Germinal center (tissue), 1 donor: ENCODE data around the gene FGGY.

Source experiments
- DNase-seq: peaks from one replicate; pipeline ENCODE4 v3.0.0; 2012; ENCODE audit warnings: mixed read lengths, low spot score

Gene FGGY

DNA sequence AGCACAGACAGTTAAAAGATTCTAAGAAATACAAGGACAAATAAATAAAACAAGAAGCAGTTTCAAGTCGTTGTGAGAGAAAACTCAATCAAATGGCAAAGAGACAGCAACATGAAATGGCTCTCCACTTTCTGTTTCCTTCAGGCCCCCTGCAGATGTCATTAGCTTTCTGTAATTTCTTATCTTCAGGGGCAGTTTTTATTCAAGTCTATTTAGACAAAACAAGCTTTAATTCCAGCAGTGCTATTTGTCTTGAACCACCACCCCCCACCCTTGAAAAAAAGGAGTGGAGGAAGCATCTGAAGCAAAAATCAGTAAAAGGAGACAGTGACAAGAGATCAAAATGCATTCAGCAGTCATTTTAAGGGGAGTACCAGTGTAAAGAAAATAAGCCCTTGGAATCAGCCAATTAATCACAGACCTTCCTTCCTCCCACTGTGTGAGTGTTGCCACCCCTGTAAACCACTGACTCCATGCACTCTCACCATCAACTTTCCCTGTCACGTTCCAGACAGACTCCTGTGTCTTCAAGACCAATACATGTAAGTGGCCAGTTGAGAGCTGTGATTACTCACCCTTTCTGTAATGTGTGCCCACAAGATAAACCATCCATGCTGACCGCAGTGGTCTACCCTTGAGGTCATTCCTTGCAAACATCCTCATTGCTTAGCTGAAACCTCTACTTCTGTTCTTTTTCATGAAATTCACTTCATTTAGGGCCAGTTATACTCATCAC, 381.8 kb downstream of the FGGY start:
- DNase-seq = no peak

DNA sequence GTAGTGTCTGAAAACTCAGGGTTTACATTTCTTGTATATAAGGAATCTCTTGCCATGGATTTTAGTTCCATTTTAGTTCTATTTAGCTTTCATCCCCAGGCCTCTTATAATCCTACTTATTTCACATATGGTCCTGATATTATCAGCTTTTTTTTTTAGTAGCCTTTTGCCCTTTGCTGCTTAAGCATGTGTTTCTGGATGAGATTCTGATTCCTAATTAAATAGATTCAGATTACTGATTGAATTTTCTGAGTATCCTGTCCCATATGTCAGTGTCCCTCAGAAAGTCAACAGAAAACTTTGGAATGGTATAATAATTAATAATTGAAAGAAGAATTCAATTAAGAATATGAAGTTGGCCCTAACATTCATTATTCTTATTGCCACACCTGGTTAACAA, 383.1 kb downstream of the FGGY start:
- DNase-seq = no peak

DNA sequence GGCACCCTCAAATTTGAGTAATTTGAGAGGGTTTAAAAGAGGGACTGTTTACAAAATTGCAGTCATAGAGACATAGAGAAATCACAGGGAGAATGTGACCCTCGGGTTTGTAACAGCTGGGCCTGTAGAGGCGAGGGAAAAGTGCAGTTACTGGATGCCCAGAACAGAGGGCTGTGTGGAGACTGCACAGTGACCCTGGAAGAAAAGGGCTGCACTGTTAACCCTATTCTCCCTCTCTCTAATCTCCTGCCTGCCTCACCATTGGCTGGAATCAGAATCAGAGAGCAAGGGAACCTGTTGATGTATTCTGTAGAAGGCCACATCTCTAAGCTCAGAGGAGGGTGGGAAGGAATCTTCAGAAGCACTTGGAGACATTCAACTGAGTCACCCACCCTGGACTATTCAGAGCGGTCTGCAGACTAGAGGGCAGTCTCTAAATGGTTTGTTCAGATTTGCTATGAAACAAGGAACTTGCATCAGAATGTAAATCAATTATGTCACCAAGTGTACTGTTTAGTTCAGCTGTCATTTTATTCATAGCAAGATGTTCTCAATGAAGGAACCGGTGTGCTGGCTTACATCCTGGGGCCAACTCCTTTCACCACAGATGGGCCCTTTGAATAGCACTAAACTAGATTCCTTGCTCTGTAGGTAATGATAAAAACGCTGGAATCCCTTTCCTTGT, 385.6 kb downstream of the FGGY start:
- DNase-seq = no peak

DNA sequence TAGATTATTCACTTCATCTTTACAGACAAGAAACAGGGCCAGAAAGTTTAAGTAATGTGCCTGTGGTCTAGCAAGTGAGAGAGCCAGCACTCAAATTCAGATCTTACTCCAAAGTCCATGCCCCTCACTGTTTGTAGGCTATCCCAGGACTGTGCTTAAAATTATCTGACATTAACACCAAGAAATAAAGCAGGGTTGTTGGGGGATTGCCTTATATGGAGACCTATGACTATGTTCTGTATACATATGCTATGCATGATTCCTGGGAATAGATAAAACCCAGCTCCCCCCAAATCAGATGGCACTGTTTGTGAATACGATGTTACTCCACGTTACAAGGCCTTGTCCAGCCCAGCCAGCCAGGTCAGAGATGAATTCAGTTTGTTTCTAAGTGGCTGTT, 386.3 kb downstream of the FGGY start:
- DNase-seq = no peak

DNA sequence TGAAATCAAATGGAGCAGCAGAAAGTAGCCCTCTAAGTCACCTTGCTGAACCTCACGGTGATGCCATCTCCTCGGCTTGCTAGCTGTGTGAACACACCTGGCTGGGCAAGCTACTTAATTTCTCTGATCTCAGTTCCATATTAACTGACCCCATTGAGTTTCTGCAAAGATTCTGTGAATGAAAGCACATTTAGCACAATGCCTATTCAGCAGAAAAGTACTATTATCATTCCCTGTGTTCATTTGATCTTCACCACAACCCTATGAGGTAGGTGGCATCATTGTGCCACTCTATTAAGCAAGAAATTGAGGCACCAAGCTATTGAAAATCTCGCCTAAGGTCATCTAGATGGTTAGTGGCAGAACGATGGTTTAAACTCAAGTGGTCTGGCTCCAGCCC, 387.8 kb downstream of the FGGY start:
- no peak for DNase-seq

DNA sequence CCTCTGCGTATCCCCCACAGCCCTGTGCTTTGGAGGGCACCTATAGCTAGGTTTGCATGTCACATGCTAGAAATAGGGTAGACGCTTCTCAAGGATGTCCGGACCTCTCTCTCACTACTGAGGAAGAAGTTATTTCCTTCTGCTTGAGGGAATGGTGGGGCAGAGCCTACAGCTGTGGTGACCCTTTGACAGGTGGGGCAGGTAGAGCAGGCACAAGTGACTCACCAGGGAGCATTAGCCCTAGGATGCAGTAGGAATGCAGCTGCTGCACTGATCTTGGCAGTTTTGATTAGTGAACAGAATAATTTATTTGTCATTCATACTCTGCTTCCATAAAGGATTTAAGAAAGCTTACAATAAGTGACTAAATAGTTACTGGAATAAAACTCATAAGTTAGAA, 388.2 kb downstream of the FGGY start:
- DNase-seq = no peak

DNA sequence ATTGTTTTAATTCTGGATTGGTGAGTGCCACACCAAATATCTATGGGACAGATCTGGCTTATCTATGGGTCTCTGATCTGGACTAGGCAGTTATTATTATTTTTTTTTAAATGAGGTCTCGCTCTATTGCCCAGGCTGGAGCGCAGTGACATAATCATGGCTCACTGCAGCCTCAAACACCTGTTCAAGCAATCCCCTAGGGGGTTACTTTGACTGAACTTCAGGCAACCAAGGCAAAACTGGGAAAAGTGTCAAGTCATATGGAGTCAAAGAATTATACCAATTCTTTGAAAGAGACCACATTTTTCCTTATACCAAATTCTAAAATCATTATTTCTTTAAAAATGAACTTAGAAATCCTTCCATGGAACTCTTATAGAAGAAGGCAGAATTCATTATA, 388.8 kb downstream of the FGGY start:
- DNase-seq = no peak

DNA sequence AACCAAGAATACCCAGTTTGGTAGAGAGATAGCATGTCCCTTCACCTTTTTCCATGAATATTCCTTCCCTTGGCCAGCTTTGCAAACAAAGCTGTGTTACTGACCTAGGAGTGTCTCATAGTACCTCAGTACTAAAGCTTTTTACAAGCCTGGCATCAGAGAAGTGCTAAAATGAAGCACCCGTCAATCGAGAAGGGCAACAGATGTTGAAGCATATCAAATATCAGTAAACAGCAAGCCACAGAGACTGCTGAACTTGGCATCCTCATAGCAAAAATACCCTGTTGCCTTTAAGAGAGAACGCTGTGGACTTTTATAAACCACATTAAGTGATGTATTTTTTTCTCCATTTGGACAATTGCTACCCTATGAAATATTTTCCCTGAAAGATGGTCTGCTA, 389.3 kb downstream of the FGGY start:
- no peak for DNase-seq

DNA sequence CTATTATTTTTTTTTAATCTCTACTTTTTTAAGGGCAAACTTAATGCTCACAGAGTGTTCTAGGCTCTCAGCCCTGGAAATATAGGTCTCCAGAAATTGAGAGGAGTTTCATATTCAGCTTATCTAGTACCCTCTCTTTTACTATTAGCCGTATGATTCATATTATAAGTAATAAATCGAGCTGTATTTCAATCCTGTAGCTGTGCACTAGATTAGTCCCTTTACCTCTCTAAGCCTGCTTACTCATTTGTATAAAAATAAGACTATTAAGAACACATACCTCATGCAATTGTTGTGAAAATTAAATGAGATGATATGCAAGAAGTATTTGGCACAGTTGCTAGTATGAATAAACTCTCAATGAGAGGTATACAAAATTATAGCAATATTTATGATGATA, 389.7 kb downstream of the FGGY start:
- DNase-seq = no peak

DNA sequence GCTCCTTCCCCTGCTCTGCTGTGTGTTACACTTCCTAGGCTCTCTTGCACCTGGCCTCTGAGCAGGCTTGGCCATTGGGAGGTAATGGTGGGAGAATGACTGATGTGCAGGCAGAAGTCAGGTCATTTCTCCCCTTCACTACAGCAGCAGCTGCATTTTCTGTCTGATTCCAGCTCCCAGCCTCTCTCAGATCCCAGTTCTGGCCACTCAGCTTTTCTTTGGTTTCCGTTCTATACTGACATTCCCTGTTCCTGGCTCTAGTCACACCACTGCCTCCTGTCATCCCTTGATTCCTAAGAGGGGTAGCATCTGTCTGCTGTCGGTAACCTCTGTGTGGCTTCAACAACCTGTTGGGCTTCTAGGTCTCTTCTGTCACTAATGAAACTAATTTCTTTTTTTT, 390.2 kb downstream of the FGGY start:
- DNase-seq = no peak

DNA sequence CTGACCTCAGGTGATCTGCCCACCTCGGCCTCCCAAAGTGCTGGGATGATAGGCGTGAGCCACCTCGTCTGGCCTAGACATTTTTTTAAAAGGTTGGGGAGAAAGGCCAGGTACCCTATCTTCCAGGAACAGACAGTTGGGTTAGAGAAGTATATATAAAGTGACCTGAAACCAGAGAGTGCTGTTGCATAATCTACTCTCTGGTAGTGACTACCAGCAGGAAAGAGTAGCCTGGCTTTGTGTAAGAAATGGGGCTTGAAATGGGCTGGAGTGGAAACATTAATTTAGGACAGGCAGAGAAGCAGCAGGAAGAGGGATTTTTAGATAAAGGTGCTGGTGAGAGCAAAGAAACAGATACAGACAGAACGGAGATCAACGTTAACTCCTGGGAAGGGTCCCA, 392.1 kb downstream of the FGGY start:
- no peak for DNase-seq

DNA sequence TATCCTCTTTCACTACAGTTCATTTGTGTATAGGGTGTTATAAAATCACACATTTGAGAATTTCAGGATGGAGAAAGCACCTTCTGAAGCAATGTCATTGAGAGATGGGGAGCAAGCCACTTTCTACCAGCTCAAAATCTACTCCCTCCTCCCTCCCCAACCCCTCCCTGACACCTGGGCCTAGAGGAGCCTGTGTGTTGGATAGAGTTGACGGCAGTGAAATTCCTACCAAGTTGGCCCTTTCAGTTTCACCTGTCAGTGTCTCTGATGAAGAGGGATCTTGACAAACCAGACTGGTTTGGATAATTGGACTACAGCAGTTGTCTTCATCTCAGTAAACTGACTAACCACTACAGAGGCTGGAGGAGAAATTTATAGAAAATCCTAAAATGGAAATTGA, 392.8 kb downstream of the FGGY start:
- DNase-seq = no peak

DNA sequence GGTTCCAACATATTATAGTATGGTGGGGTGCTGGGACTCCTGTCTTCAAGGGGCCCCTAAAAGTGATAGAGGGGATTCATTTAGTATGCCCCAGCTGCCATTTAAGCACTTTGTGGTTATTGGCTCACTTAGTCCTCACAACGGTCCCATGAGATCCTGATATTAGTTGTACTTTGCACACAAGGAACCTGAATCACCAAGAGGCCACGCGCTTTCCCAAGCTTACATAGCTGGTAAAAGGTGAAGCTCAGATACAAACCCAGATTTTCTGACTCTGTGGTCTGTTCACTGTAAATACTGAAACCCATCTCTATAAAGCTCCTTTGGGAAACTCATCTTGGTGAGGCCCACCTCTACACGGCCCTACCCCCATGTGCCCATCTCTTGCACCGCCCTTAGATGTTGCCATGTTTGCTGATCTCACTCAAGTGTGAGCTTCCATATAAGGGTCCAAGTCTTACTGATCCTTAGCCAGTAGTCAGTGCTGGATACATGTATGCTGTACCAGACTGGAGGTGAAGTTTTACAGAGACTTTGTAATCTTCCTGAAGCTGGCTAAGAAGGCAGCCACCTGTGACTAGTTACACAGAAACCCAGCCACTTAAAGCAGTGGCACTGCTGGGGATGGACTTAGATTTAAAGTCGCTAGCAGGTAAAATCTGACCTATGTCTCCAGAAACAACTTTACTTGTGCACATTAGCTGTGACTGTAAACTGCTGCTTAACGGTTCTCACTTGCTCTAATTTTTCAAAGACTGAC, 393.5 kb downstream of the FGGY start:
- DNase-seq = no peak

DNA sequence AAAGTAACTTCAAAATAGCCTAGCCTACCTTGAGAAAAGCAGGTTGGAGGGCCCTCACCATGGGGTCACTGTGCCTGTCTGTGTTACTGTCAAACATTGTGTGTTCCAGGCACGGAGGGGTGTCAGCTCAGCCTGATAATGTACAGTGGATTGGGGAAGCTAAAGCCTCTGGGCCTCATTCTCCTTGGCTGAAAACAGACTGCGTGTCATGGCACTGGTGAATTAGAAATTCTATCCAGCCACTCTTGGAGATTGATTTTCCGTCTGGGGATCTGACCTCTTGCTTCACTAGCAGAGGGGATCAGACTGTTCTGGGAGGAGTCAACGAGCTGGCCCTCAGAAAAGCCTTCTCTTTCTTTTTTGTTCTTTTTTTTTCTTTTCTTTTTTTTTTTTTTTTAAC, 394.4 kb downstream of the FGGY start:
- no peak for DNase-seq

DNA sequence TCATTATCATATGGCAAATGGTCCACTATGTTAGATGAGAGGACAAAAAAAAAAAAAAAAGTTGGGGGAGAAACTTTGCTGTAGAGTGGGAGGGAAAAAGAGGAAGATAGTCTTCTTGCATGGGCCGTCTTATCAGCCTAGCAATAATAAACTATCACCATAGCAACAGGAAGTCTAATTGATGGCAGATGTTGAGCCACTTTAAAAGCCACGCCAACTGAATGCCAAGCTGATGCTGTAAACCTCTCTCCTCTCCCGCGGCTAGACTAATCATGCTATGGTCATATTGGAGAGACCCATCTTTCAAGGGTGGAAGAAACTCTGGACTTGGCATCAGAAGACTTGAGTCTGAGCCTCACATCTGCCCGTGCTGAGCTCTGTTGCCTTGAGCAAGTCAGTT, 395.7 kb downstream of the FGGY start:
- DNase-seq = peak; percentile 5

DNA sequence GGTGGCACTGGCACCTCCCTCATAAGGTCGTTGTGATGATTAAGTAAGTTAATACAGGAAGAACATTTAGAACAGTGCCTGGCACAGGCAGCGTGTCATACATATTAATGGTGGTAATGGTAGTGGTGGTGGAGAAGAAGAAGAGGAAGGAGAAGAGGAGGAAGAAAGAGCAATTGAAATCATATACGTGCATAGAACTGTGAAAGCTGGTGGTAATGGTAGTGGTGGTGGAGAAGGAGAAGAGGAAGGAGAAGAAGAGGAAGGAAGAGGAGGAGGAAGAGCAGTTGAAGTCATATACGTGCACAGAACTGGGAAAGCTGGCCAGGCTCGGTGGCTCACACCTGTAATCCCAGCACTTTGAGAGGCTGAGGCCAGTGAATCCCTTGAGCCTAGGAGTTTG, 396.5 kb downstream of the FGGY start:
- DNase-seq = no peak

DNA sequence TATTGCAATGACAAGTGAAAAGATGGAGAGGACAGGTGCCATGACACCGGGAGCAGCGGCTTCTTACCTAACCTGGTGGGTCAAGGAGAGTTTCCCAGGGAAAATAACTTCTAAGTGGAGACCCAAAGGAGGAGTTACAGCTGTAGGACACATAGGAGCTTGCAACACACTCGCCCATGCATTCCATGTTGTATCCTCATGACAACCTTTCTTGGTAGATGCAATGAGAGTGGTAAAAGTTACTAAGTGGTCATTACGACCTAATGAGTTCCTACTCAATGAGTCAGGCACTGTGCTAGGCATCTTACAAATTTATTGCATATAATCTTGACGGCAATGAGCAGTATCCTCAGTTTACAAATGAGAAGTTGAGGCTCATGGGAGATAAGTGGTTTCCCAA, 398.4 kb downstream of the FGGY start:
- DNase-seq = no peak

DNA sequence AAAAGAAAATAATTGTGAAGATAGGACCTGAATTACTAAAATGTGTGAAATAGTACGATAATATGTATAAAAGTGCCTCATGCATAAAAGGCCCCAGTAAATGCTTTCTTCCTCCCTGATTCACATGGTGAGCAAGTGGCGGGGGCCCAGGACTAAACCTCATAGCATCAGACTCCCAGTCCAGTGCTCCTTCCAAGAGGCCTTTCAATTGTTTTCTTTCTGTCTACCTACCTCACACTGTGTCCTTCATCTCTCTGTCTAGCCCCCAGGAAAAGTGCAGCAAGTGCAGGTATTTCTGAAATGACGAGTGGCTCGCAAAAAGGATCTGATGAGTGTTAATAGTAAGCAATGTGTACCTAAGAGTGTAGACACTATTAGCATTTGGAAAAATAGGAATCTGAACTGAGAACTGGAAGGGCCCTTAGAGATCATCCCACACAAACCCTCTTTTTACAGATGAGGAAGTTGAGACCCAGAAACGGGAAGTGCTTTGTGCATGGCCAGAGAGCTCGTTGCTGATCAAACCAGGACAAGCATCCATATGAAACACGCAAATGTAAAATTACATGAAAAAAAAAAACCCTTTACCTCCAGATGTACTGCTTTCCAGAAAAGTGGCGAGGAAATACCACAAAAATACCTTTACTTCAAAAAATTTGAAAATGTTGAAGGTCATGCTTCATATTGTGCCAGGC, 399.7 kb downstream of the FGGY start:
- peak; percentile 36 for DNase-seq

DNA sequence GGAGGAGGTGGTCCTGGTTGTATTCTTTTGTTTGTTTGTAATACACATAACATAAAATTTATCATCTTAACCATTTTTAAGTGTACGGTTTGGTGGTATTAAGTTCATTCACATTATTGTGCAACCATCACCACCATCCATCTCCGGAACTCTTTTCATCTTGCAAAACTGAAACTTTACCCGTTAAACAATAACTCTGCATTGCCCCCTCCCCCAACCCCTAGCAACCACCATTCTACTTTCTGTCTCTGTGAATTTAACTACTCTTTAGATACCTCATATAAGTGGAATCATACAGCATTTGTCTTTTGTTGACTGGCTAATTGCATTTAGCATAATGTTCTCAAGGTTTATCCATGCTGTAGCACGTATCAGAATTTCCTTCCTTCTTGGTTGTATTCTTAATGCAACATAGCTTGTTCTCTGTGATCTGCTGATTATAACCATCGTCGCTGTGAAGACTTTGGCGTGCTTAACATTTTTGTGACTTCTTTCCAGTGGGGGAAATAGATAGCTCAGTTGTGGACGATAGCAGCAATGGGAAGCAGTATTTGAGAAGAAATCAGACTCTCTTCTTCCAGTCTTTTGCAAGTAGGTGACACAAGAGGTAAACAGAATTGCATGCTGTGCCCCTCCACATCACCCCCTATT, 400.4 kb downstream of the FGGY start:
- no peak for DNase-seq

DNA sequence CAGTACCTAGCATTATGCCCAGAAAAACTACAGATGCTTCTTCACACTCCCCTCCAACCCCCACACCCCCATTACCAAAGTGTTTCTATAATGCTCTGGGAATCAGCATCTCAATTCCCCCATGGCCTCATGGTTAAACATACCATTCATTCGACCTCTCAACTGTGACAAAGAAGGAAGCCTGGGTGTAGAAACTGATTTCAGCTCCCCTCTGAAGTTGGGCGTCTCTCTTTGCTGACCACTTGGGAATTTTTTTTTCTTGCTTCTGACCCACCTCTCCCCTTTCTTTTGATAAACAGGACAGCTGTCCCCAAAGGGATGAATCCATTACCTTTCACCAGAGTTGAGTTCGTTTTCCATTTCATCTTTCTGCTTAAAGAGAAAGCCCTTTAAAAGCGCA, 401.5 kb downstream of the FGGY start:
- no peak for DNase-seq

DNA sequence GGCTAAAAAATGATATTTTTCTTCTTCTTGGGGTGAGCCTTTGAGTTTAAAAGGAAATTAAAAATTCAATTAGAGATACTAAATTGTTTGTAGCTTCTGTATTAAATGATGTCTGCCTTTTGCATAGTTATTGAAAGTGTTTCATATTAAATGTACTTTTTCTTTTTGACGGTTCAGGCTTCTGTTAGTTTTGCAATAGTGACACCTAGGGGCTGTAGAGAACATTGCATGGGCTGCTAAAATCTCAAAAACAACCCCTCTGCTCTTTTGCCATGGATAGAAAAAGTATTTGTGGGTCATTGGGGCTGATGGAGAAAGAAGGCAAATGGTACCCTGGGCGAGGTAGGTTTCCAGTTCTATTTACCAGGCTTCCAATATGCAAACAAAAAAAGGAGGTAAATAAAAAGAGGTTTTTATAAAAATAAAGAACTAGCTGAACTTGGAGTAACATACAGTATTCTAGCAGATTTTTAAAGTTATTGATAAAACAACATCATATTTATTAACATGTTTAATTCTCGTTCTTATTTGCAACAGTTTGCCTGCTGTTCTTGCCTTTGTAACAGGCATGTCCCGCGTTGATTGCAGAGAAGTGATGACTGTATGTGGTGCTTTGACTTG, 402.4 kb downstream of the FGGY start:
- DNase-seq = peak; percentile 41

DNA sequence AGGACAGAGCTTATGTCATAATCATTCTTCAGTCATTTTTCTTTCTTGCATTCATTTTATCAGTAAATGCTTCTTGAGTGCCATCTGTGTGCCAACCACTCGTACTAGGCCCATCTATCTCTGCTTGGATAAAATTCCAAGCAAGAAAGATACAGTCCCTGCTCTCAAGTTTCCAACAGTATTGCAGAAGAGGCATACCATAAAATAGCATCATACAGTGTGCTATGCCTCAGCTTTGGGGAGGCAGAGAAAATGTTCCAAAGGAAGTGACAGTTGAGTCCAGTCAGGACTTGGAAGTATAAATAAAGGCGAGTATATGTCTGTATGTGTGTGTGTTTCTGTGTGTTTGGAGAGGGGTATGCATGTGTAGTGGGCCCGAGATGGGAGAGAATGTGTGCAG, 404.5 kb downstream of the FGGY start:
- DNase-seq = no peak
